Left lung (tissue), 10 donors: ENCODE data around the gene MESP1. TPM values are rescaled to one million over a fixed set of nuclear protein-coding genes. Genes with fewer than 3 reads are reported as not detected.

Experiments used
- ATAC-seq: fragments of 200-7000 bp; cut with Tn5 transposase; one replicate; pipeline ENCODE4 v1.9.1; 2020; ENCODE audit warnings: moderate library complexity
- DNase-seq, 4 donors: peaks; one replicate each; pipeline ENCODE4 v3.0.0-alpha.2; 2013 to 2020
- H3K27ac ChIP-seq, 2 donors: fragments of 200-600 bp; sonication (generic) in 1 of 2; one replicate each; pipeline versions ENCODE4 v1.5.0 to v1.8.0; 2020 to 2021
- H3K27me3 ChIP-seq, 2 donors: fragments of 200-600 bp; sonication (generic) in 1 of 2; one replicate each; pipeline versions ENCODE4 v1.5.0 to v1.8.0; 2020 to 2021
- H3K36me3 ChIP-seq, 2 donors: fragments of 200-600 bp; sonication (generic) in 1 of 2; one replicate each; pipeline versions ENCODE4 v1.5.0 to v1.8.0; 2020 to 2021
- H3K4me1 ChIP-seq, 2 donors: fragments of 200-600 bp; one replicate each; pipeline ENCODE4 v1.8.0; 2021
- H3K4me3 ChIP-seq, 2 donors: fragments of 200-600 bp; sonication (generic) in 1 of 2; one replicate each; pipeline versions ENCODE4 v1.5.0 to v1.8.0; 2020 to 2021; ENCODE audit warnings: mild to moderate bottlenecking in 1 of 2
- H3K9me3 ChIP-seq, 2 donors: fragments of 200-600 bp; sonication (generic) in 1 of 2; one replicate each; pipeline versions ENCODE4 v1.5.0 to v1.8.0; 2020 to 2021
- intact Hi-C, 2 donors: fragments of 100-400 bp; cut with DNase I; formaldehyde crosslinking; loops; one replicate each; pipeline versions ENCODE4 v1.11.2 to v1.14.2; 2022
- polyA plus RNA-seq, 6 donors: library from polyadenylated mRNA; unstranded; fragments of 120-200 nt; gene quantifications; one replicate each; pipeline ENCODE4 v1.2.1, GENCODE V29; 2013; ENCODE audit not compliant: insufficient read length in 6 of 6
- total RNA-seq, 2 donors: library from RNA; stranded (reverse); fragmentation: NEBNext Ultra II Directional; extraction: Animal tissue kit (Norgen Biotek cat#: 25700); gene quantifications; one replicate each; pipeline ENCODE4 v1.2.1, GENCODE V29; 2021
- TF ChIP-seq, protein P1 (sequence below), 2 donors: fragments of 200-600 bp; sonication (generic) in 1 of 2; IDR thresholded peaks; one replicate each; pipeline versions ENCODE4 v1.5.0 to v1.8.0; 2021; ENCODE audit warnings: antibody characterized with exemption in 2 of 2
- donor health status: DM: no; HTN: yes; CAD: no.
- donor health status: DM: no; HTN: no; CAD: no.

Gene MESP1
- total and polyA plus RNA-seq, 8 donors: 0.18 to 4.2 (median 0.37) TPM

DNA sequence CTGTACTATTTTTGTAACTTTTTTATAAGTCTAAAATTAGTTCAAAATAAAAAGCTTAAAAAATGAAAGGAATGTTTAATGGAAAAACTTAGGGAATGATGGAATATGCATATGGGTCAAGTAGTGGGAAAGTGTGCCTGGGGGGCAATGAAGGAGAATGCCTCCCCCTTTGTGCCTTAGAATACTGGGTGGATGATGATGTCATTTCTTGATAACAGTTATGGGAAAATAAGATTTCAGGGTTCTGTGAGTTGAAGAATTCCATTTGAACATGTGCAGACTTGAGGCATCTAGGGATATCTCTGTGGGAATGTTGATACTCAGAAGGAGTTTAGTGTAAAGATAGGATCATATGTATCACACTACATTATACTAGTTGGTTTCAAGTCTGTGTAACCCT is 46.6 kb downstream of the MESP1 start:
- no peak overlapping the region for H3K27ac ChIP-seq
- no peaks in the 10 kb centered on the region for H3K9me3 ChIP-seq
- intact Hi-C loops: no loop called here
- DNase-seq: no peak
- ATAC-seq: no peak
- H3K4me3 ChIP-seq: no peak overlapping the region
- TF ChIP-seq, protein P1, sequence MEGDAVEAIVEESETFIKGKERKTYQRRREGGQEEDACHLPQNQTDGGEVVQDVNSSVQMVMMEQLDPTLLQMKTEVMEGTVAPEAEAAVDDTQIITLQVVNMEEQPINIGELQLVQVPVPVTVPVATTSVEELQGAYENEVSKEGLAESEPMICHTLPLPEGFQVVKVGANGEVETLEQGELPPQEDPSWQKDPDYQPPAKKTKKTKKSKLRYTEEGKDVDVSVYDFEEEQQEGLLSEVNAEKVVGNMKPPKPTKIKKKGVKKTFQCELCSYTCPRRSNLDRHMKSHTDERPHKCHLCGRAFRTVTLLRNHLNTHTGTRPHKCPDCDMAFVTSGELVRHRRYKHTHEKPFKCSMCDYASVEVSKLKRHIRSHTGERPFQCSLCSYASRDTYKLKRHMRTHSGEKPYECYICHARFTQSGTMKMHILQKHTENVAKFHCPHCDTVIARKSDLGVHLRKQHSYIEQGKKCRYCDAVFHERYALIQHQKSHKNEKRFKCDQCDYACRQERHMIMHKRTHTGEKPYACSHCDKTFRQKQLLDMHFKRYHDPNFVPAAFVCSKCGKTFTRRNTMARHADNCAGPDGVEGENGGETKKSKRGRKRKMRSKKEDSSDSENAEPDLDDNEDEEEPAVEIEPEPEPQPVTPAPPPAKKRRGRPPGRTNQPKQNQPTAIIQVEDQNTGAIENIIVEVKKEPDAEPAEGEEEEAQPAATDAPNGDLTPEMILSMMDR (IDR thresholded peaks at IDR 0.05): no peak
- H3K4me1 ChIP-seq: no peaks in the 10 kb centered on the region
- no peaks in the 10 kb centered on the region for H3K27me3 ChIP-seq
- H3K36me3 ChIP-seq: no peaks in the 10 kb centered on the region

Other genes starting within 250 kb of the MESP1 start
- gene TICRR, start 175.8 kb downstream of the MESP1 start, total RNA-seq: 1 to 10 TPM; 1.7 to 1.8 TPM
- gene TICRR, start 175.8 kb downstream of the MESP1 start, polyA plus RNA-seq: 10 to 100 TPM in 4 of 6 donors, 1 to 10 TPM in 2; 9.0 to 17.7 (median 11.2) TPM
- gene KIF7, start 95.8 kb downstream of the MESP1 start, total RNA-seq: 1 to 10 TPM; 2.4 to 4.6 TPM
- 10 to 100 TPM; 11.1 to 16.7 (median 14.0) TPM for gene KIF7, start 95.8 kb downstream of the MESP1 start, polyA plus RNA-seq
- under 1 TPM; 0.37 to 0.55 TPM for gene PLIN1, start 71.9 kb downstream of the MESP1 start, total RNA-seq
- 1 to 10 TPM in 3 of 6 donors, under 1 TPM in 3; 0.74 to 1.7 (median 0.98) TPM for gene PLIN1, start 71.9 kb downstream of the MESP1 start, polyA plus RNA-seq
- gene PEX11A, start 60.5 kb downstream of the MESP1 start, total RNA-seq: 1 to 10 TPM; 5.6 to 8.6 TPM
- gene PEX11A, start 60.5 kb downstream of the MESP1 start, polyA plus RNA-seq: 10 to 100 TPM; 14.9 to 18.3 (median 16.9) TPM
- under 1 TPM; 0.20 to 0.52 TPM for gene WDR93, start 60.4 kb downstream of the MESP1 start, total RNA-seq
- 1 to 10 TPM; 1.2 to 2.1 (median 1.6) TPM for gene WDR93, start 60.4 kb downstream of the MESP1 start, polyA plus RNA-seq
- under 1 TPM in 1 of 2 donors, not detected in 1; 0.35 TPM for gene MESP2, start 25.1 kb upstream of the MESP1 start, total RNA-seq
- gene MESP2, start 25.1 kb upstream of the MESP1 start, polyA plus RNA-seq: under 1 TPM in 2 of 6 donors, not detected in 4; 0.14 to 0.34 TPM
- 100 to 1,000 TPM in 1 of 2 donors, 10 to 100 TPM in 1; 27.2 to 139 TPM for gene ANPEP, start 63.6 kb upstream of the MESP1 start, total RNA-seq
- gene ANPEP, start 63.6 kb upstream of the MESP1 start, polyA plus RNA-seq: 1 to 10 TPM; 3.0 to 6.6 (median 4.3) TPM
- gene AP3S2, start 142.7 kb upstream of the MESP1 start, total RNA-seq: 10 to 100 TPM; 34.2 to 34.8 TPM
- gene AP3S2, start 142.7 kb upstream of the MESP1 start, polyA plus RNA-seq: 10 to 100 TPM; 27.1 to 39.5 (median 32.2) TPM
- gene ARPIN, start 161.7 kb upstream of the MESP1 start, total RNA-seq: 10 to 100 TPM; 31.1 to 31.7 TPM
- gene ARPIN, start 161.7 kb upstream of the MESP1 start, polyA plus RNA-seq: 10 to 100 TPM; 32.3 to 37.4 (median 36.4) TPM